Thyroid gland (tissue), 4 donors: Measurements from ENCODE around the gene FREY1.

Source experiments
- CTCF ChIP-seq, 6 experiments: fragments of 200-600 bp in 3 of 6; fragments of 450-650 bp in 3 of 6; sonication (generic) in 3 of 6; IDR thresholded peaks; one replicate each; pipeline ENCODE4 v1.5.1; 2016 to 2019; ENCODE audit warnings: antibody characterized with exemption in 6 of 6, mild to moderate bottlenecking in 2 of 6, inconsistent platforms in 1 of 6, moderate library complexity in 1 of 6
- POLR2A ChIP-seq, 2 donors: fragments of 450-650 bp; IDR thresholded peaks; one replicate each; pipeline ENCODE4 v1.6.1; 2017; ENCODE audit warnings: antibody characterized with exemption in 2 of 2, mild to moderate bottlenecking in 2 of 2, moderate library complexity in 1 of 2

GRCh38 chr11:45947885-45948284 lies 40.8 kb upstream of the FREY1 start:
- TF ChIP-seq POLR2A (IDR thresholded peaks at IDR 0.05), result no peak
- TF ChIP-seq CTCF (IDR thresholded peaks at IDR 0.05), result no peak
